ENCODE results near the gene RGS6.

The RGS6 gene

DNA sequence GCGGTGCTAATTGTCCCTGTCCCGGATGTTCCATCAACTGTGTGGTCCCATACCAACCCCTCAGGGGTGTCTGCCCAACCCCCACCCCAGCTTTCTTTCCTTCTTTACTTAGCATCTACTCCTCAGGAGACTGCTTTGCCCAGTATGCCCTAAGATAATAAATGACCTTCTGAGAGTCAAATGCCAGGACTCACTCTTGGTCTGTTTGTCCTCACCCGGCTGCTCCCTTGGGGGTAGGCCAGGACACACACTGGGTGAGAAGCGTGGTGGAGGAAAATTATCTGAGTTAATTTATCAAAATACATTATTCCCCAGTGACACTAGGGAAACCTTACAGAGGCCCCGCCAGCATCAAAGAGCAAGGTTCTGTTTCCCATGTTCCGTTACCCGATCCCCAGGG lies 457.0 kb downstream of the RGS6 start:
- TF ChIP-seq, protein P1, sequence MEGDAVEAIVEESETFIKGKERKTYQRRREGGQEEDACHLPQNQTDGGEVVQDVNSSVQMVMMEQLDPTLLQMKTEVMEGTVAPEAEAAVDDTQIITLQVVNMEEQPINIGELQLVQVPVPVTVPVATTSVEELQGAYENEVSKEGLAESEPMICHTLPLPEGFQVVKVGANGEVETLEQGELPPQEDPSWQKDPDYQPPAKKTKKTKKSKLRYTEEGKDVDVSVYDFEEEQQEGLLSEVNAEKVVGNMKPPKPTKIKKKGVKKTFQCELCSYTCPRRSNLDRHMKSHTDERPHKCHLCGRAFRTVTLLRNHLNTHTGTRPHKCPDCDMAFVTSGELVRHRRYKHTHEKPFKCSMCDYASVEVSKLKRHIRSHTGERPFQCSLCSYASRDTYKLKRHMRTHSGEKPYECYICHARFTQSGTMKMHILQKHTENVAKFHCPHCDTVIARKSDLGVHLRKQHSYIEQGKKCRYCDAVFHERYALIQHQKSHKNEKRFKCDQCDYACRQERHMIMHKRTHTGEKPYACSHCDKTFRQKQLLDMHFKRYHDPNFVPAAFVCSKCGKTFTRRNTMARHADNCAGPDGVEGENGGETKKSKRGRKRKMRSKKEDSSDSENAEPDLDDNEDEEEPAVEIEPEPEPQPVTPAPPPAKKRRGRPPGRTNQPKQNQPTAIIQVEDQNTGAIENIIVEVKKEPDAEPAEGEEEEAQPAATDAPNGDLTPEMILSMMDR (IDR thresholded peaks at IDR 0.05; ENCODE audit: low read depth, low read length), result no peak
- no peak for DNase-seq (ENCODE audit: extremely low read depth, low read depth)

DNA sequence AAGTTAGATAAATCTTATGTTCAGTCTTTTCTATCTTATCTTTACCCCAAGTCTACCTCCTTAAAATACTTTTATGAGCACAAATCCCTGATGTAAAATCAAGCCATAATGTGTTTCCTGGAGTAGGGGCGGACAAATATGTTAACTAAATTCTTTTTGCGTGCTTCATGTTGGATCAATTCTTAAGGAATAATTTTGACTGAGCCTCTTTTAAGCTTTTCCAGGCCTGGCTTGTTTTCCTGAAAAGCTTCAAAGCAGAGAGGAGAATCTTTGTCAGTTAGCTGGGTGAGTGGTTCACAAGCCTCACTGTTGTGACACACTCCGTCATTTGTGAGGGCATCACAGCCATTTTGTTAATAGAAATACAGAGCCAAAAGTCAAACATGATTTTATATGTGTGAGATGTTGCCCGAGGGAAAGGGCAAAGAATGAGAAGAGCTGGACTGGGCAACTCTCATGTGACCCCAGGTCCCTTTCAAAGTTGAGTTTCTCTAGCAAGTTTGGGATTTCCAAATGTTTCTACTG lies 468.9 kb downstream of the RGS6 start:
- TF ChIP-seq, protein P1 (IDR thresholded peaks at IDR 0.05; ENCODE audit: low read depth, low read length), result no peak
- no peak for DNase-seq (ENCODE audit: extremely low read depth, low read depth)

DNA sequence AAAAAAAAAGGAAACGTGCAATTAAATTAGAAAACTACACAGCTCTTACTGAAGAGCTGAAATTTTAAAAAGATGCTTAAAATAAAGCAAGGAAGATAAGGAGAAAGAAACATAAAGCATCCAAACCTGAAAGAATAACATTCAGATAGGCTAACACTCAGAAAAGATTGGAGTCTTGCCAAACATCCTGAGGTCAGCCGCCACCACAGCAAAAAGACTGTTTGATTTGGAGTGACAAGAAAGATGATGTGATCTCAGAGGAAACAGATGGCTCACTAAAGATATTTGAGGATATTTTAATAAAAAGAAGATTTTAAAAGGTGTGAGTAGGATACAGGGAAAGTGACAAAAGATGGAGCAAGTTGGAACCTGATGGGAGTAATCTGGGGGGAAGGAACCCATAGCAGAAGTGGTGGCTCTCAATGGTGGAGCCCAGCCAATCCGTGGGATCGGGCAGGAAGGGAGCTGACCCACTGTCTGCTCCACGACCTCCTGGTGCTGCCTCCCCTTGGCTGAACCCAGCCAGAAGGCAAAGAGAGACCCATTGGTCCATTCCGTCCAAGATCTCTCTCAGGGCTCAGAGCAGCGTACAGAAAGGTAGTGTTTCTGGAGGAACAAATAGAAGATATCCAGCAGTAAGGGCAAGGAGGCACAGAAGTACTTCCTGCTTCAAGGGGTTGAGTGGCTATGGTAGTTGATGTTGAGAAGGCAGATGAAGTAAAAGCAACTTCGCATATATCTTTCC lies 469.6 kb downstream of the RGS6 start:
- no peak for DNase-seq (ENCODE audit: extremely low read depth, low read depth)
- TF ChIP-seq, protein P1 (IDR thresholded peaks at IDR 0.05; ENCODE audit: low read depth, low read length), result no peak

DNA sequence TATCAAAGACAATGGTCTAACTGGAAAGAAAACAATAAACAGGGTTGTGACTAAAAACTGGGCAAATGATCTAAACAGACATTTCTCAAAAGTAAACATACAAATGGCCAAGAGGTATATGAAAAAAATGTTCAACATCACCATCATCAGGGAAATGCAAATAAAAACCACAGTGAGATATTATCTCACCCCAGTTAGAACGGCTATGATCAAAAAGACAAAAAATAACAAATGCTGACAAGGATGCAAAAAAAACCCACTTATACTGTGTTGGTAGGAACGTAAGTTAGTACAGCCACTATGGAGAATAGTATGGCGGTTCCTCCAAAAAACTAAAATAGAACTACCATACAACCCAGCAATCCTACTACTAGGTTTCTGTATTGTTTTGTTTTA lies 470.1 kb downstream of the RGS6 start:
- TF ChIP-seq, protein P1 (IDR thresholded peaks at IDR 0.05; ENCODE audit: low read depth, low read length), result no peak
- no peak for DNase-seq (ENCODE audit: extremely low read depth, low read depth)

DNA sequence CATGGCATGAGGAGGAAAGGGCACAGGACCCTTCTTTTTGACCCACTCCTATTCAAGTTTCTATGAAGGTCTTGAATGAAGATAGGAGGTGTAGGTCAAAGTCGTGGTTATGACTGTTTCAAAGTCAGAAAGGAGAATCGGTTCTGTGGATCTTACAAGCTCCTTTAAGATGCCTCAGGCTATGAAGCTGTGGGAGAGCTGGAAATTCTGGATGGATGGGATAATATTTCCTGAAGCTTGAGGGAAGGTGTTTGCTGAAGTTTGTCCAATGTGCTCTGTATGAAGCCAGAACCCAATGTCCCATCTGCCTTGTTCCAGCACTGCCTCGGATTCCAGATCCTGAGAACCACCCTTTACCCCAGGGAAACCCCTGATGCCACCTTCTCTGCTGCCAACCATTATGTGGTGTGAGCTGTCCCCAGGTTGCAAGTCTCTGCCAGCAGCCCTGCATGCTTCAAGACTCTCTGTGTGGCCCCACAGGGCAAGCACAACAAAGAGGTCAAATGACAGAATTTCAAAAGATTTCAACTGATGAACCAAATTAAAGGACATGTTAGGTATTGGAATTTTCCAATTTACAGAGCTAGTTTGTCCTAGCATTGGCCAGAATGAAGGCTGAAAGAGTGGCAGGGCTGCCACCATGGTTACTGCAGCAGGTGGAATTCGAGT lies 472.0 kb downstream of the RGS6 start:
- TF ChIP-seq, protein P1 (IDR thresholded peaks at IDR 0.05; ENCODE audit: low read depth, low read length), result no peak
- no peak for DNase-seq (ENCODE audit: extremely low read depth, low read depth)

DNA sequence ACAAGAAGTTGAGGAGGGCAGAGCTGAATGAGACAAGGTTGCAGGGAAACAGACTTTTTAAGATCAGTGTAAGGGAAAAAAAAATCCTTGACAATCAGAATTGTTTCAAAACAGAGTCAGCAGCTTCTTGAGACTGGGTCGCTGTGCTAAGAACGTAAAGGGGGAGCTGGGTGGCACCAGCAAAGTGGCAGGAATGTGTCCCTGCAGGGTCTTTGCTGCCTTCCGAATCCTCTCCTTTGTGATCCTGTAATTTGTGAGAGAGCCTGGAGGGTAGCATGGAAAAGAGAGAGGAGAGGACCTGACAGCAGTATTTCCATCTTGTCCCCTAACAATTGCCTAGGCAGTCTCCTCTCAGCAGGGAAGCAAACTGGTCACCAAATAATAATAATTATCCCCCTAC lies 472.8 kb downstream of the RGS6 start:
- TF ChIP-seq, protein P1 (IDR thresholded peaks at IDR 0.05; ENCODE audit: low read depth, low read length), result no peak
- DNase-seq (ENCODE audit: extremely low read depth, low read depth), result no peak

DNA sequence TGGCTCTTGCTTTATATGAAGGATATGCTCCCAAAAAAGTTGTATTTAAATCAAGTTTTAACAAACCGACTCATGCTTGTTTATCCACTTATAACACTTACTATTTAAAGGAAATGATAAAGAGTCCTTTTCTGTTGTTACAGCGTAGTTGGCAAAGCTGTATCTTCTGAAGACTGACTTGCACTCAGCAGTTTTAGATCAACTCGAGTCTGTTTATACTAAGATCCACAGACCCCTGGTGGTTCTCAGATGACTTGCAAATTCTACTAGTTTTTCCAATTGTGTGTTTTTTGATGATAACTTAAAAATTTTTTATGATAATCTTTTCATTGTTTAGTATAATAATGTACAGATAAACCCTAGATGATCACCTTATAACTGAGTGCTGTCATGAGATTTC lies 475.8 kb downstream of the RGS6 start:
- no peak for DNase-seq (ENCODE audit: extremely low read depth, low read depth)
- TF ChIP-seq, protein P1 (IDR thresholded peaks at IDR 0.05; ENCODE audit: low read depth, low read length), result no peak
